ENCODE results near the gene CHI3L1.

- TF ChIP-seq YY1 (IDR thresholded peaks at IDR 0.05; ENCODE audit: insufficient read depth, insufficient read length) (no peak), ZNF274 (IDR thresholded peaks at IDR 0.05; ENCODE audit: low read depth, low read length) (no peak), SUZ12 (IDR thresholded peaks at IDR 0.05; ENCODE audit: extremely low read depth, insufficient read depth, insufficient read length) (no peak)
Measured at GRCh38 chr1:203187304-203187685, 791 bp upstream of the CHI3L1 start.
